GM12892 (cell line): ENCODE measurements around the gene ANTXR1.

Experiments used
- POLR2A ChIP-seq: IDR thresholded peaks from 2 replicates; pipeline ENCODE4 v1.6.1; 2011; ENCODE audit warnings: low read depth, low read length, control low read depth
- POLR2AphosphoS5 ChIP-seq: IDR thresholded peaks from 2 replicates; pipeline ENCODE4 v1.6.1; 2011; ENCODE audit warnings: low read depth, low read length, control low read depth
- TAF1 ChIP-seq: IDR thresholded peaks from 2 replicates; pipeline ENCODE4 v1.6.1; 2011; ENCODE audit warnings: low read depth, mild to moderate bottlenecking, control low read depth, low read length, borderline replicate concordance

DNA sequence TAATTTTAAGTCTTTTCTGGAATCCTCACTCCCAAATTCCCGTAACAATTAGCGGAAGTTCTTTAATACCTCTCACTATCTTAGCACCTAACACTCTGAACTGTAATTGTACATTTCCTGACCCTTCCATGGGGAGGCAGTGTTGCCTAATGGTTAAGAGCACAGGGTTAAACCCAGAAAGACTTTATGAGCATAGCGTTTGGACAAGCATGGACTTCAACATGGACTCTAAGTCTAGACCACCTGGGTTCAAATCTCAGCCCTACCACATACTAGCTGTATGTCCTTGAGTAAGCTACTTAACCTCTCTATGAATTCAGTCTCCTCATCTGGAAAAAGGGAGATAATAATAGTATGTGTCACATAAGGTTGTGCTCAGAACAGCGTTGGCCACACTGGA is 13.0 kb downstream of the ANTXR1 start:
- no peak for TF ChIP-seq POLR2AphosphoS5
- no peak for TF ChIP-seq TAF1
- TF ChIP-seq POLR2A: no peak
